Tibial nerve (tissue), 3 donors: ENCODE data around the gene RBM33.

Experiments
- CTCF ChIP-seq, 5 experiments: fragments of 200-600 bp in 3 of 5; fragments of 450-650 bp in 2 of 5; sonication (generic) in 3 of 5; IDR thresholded peaks; one replicate each; pipeline ENCODE4 v1.5.1; 2016 to 2019; ENCODE audit warnings: antibody characterized with exemption in 5 of 5, mild to moderate bottlenecking in 3 of 5, moderate library complexity in 2 of 5
- POLR2A ChIP-seq, 2 donors: fragments of 450-650 bp; IDR thresholded peaks; one replicate each; pipeline ENCODE4 v1.6.1; 2017; ENCODE audit warnings: antibody characterized with exemption in 2 of 2, mild to moderate bottlenecking in 2 of 2, moderate library complexity in 2 of 2

DNA sequence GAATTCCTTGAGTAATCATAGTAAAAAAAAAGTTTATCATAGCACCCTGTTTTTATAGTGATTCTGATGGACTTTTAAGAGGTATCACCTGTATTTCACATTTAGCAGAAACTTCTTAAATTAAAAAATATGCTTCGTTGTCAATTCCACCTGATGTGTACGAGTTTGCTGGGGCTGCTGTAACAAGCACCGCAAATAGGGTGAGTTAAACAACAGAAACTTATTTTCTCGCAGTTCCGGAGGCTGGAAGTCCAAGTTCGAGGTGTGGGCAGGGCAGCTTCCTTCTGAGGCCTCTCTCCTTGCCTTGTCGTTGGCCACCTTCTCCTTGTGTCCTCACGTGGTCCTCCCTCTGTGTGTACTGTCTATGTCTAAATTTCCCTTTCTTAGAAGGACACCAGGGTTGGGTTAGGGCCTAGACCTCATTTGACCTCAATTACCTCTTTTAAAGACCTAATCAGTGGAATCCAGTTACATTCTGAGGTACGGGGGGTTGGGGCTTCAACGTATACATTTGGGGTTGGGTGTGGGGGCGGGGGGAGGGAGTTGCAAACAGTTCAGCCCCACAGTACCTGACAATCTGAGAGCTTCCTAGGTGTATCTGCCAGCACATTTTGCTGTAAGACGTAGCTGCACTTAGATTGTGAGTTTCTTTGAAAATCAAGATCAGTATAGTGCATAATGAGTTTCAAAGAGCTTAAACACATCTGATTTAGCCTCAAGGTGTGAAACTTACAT, 72.7 kb downstream of the RBM33 start:
- TF ChIP-seq POLR2A (IDR thresholded peaks at IDR 0.05) (no peak), CTCF (IDR thresholded peaks at IDR 0.05) (no peak)
